HepG2 (cell line): ENCODE data around the gene TEAD4.

Experiments used
- CAMTA2 ChIP-seq: sonication (generic); formaldehyde crosslinking; IDR thresholded peaks from 2 replicates; pipeline ENCODE4 v1.4.0; 2020; ENCODE audit warnings: mild to moderate bottlenecking, missing genetic modification reagents, borderline replicate concordance
- ELF3 ChIP-seq: IDR thresholded peaks from 2 replicates; pipeline ENCODE4 v1.6.1; 2016; ENCODE audit warnings: missing genetic modification reagents, missing compliant biosample characterization
- HNF4G ChIP-seq, 2 experiments: sonication (generic) in 1 of 2; formaldehyde crosslinking in 1 of 2; IDR thresholded peaks; 2 replicates each; pipeline versions ENCODE4 v1.4.0 to v1.6.1; 2011 to 2020; ENCODE audit warnings: borderline replicate concordance in 2 of 2, low read depth in 2 of 2, mild to moderate bottlenecking in 2 of 2, low read length in 1 of 2, missing genetic modification reagents in 1 of 2, moderate library complexity in 1 of 2
- JUN ChIP-seq: sonication (generic); formaldehyde crosslinking; IDR thresholded peaks from 2 replicates; pipeline ENCODE4 v1.4.0; 2020; ENCODE audit warnings: mild to moderate bottlenecking, missing genetic modification reagents
- MAF1 ChIP-seq: sonication (generic); formaldehyde crosslinking; IDR thresholded peaks from 2 replicates; pipeline ENCODE4 v1.5.0; 2020; ENCODE audit warnings: missing genetic modification reagents, borderline replicate concordance
- MIER2 ChIP-seq: IDR thresholded peaks from 2 replicates; pipeline ENCODE4 v1.6.1; 2016; ENCODE audit warnings: missing biosample characterization, missing genetic modification reagents
- POLR2A ChIP-seq, 2 experiments: IDR thresholded peaks; 2 replicates each; pipeline ENCODE4 v1.6.1; 2011; ENCODE audit warnings: low read depth in 2 of 2, low read length in 2 of 2, mild to moderate bottlenecking in 1 of 2, moderate library complexity in 1 of 2; ENCODE audit not compliant: insufficient read depth in 1 of 2
- POLR2AphosphoS5 ChIP-seq: IDR thresholded peaks from 2 replicates; pipeline ENCODE4 v1.6.1; 2012; ENCODE audit warnings: low read depth, low read length
- RARG ChIP-seq: sonication (generic); formaldehyde crosslinking; IDR thresholded peaks from 2 replicates; pipeline ENCODE4 v1.4.0; 2020; ENCODE audit warnings: low read depth, mild to moderate bottlenecking, missing genetic modification reagents
- TEAD3 ChIP-seq: optimal IDR thresholded peaks from 2 replicates; pipeline ENCODE3; 2016; ENCODE audit warnings: borderline replicate concordance
- ZFP1 ChIP-seq: IDR thresholded peaks from 2 replicates; pipeline ENCODE4 v1.6.1; 2016
- TF ChIP-seq, protein P1 (sequence below): sonication (generic); formaldehyde crosslinking; IDR thresholded peaks from 2 replicates; pipeline ENCODE4 v1.5.0; 2020; ENCODE audit warnings: mild to moderate bottlenecking, missing genetic modification reagents, moderate library complexity
- TF ChIP-seq, protein P2 (sequence below): sonication (generic); formaldehyde crosslinking; IDR thresholded peaks from 2 replicates; pipeline ENCODE4 v1.4.0; 2020; ENCODE audit warnings: low read depth, mild to moderate bottlenecking, missing genetic modification reagents
- TF ChIP-seq, protein P3 (sequence below): sonication (generic); formaldehyde crosslinking; IDR thresholded peaks from 2 replicates; pipeline ENCODE4 v1.8.1; 2023; ENCODE audit warnings: missing genetic modification reagents, inconsistent platforms, borderline replicate concordance

DNA sequence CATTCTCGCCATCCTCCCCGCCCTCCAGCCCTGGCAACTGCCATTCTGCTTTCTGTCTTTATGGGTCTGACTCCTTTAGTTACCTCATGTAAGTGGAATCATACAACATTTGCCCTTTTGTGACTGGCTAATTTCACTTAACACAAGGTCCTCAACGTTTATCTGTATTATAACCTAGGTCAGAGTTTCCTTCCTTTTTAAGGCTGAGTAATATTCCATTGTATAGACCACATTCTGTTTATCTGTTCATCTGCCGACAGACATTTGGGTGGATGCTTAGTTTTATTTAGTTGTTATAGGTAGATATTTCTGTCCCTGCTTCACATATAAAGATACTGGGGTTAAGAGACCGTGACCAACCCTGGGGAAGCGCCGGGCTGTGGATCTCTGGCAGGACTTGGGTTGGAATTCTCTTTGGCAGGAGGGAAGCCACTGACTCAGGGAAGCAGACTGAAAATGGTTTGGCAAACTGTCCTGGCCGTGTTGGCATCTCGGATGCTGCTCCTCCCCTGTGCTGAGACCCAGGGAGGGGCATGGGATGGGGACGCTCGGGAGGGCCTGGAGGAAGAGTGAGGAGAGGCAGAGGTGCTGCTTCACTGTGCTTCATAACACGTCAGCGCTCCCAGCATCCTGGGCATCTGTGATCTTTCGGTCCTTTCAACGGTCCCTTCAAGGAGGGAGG lies 38.9 kb downstream of the TEAD4 start:
- TF ChIP-seq TEAD3 (CRISPR knock-in tag) (no peak), ZFP1 (CRISPR knock-in tag) (no peak), CAMTA2 (no peak), HNF4G (IDR thresholded peaks at IDR 0.05; ENCODE audit: borderline replicate concordance, low read depth, low read length) (no peak), HNF4G (CRISPR knock-in tag; IDR thresholded peaks at IDR 0.05; ENCODE audit: borderline replicate concordance, low read depth) (no peak), POLR2AphosphoS5 (no peak), JUN (no peak), MIER2 (CRISPR knock-in tag) (no peak), POLR2A (IDR thresholded peaks at IDR 0.05; ENCODE audit: insufficient read depth in 1 of 2, low read depth in 2 of 2, low read length in 2 of 2) (no peak), RARG (no peak), MAF1 (CRISPR knock-in tag) (no peak), ELF3 (CRISPR knock-in tag) (no peak)
- TF ChIP-seq, protein P1, sequence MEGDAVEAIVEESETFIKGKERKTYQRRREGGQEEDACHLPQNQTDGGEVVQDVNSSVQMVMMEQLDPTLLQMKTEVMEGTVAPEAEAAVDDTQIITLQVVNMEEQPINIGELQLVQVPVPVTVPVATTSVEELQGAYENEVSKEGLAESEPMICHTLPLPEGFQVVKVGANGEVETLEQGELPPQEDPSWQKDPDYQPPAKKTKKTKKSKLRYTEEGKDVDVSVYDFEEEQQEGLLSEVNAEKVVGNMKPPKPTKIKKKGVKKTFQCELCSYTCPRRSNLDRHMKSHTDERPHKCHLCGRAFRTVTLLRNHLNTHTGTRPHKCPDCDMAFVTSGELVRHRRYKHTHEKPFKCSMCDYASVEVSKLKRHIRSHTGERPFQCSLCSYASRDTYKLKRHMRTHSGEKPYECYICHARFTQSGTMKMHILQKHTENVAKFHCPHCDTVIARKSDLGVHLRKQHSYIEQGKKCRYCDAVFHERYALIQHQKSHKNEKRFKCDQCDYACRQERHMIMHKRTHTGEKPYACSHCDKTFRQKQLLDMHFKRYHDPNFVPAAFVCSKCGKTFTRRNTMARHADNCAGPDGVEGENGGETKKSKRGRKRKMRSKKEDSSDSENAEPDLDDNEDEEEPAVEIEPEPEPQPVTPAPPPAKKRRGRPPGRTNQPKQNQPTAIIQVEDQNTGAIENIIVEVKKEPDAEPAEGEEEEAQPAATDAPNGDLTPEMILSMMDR: no peak
- TF ChIP-seq, protein P2, sequence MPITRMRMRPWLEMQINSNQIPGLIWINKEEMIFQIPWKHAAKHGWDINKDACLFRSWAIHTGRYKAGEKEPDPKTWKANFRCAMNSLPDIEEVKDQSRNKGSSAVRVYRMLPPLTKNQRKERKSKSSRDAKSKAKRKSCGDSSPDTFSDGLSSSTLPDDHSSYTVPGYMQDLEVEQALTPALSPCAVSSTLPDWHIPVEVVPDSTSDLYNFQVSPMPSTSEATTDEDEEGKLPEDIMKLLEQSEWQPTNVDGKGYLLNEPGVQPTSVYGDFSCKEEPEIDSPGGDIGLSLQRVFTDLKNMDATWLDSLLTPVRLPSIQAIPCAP (CRISPR knock-in tag): no peak
- TF ChIP-seq, protein P3, sequence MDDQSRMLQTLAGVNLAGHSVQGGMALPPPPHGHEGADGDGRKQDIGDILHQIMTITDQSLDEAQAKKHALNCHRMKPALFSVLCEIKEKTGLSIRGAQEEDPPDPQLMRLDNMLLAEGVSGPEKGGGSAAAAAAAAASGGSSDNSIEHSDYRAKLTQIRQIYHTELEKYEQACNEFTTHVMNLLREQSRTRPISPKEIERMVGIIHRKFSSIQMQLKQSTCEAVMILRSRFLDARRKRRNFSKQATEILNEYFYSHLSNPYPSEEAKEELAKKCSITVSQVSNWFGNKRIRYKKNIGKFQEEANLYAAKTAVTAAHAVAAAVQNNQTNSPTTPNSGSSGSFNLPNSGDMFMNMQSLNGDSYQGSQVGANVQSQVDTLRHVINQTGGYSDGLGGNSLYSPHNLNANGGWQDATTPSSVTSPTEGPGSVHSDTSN: no peak
